Stimulated activated CD4-positive, alpha-beta T cell treated with anti-CD3 and anti-CD28 coated beads, Interleukin-2, amount 100 ng/mL, for 48 hours (primary cell): ENCODE data around the gene PLCXD1.
"Not testable (repeated sequence)": the region's sequence is repeated elsewhere in the genome, so short reads cannot be mapped to it uniquely, and the experiment has no call there.

ENCODE experiments used
- DNase-seq, 2 donors: peaks; one replicate each; pipeline ENCODE4 v3.0.0-alpha.2; 2020

Gene PLCXD1

GRCh38 chrX:281166-281999, at the start of gene PLCXD1:
PLCXD1 (plus strand) TSS chrX:281381; CDS start chrX:284188, 2,807 bp downstream.
- no peak for DNase-seq

- DNase-seq = not testable (repeated sequence)
Observed at GRCh38 chrX:231637-232277, 49.4 kb upstream of the PLCXD1 start.

GRCh38 chrX:232278-232655, 48.9 kb upstream of the PLCXD1 start:
- not testable (repeated sequence) for DNase-seq

GRCh38 chrX:236201-236600, 45.0 kb upstream of the PLCXD1 start:
- not testable (repeated sequence) for DNase-seq

- DNase-seq = no peak
Observed at GRCh38 chrX:250965-251364, 30.2 kb upstream of the PLCXD1 start.

GRCh38 chrX:251396-252243, 29.6 kb upstream of the PLCXD1 start:
- DNase-seq = not testable (repeated sequence)

GRCh38 chrX:252244-252956, 28.8 kb upstream of the PLCXD1 start:
- no peak for DNase-seq

GRCh38 chrX:252957-253291, 28.3 kb upstream of the PLCXD1 start:
- DNase-seq = no peak

GRCh38 chrX:253451-254297, 27.5 kb upstream of the PLCXD1 start:
- DNase-seq = no peak

- no peak for DNase-seq
Observed at GRCh38 chrX:254630-255215, 26.5 kb upstream of the PLCXD1 start.

GRCh38 chrX:255923-256331, 25.3 kb upstream of the PLCXD1 start:
- no peak for DNase-seq

- not testable (repeated sequence) for DNase-seq
Observed at GRCh38 chrX:257054-257453, 24.1 kb upstream of the PLCXD1 start.

GRCh38 chrX:257681-258289, 23.4 kb upstream of the PLCXD1 start:
- DNase-seq = no peak

- DNase-seq = no peak
Observed at GRCh38 chrX:258291-259040, 22.7 kb upstream of the PLCXD1 start.

- no peak for DNase-seq
Observed at GRCh38 chrX:259692-260355, 21.4 kb upstream of the PLCXD1 start.

- no peak for DNase-seq
Observed at GRCh38 chrX:261167-261918, 19.8 kb upstream of the PLCXD1 start.

- no peak for DNase-seq
Observed at GRCh38 chrX:261919-262352, 19.2 kb upstream of the PLCXD1 start.

GRCh38 chrX:262381-262909, 18.7 kb upstream of the PLCXD1 start:
- DNase-seq = no peak

GRCh38 chrX:264006-264405, 17.2 kb upstream of the PLCXD1 start:
- DNase-seq = not testable (repeated sequence)
